Measurements from ENCODE around the gene MCTP1.

Gene MCTP1

GRCh38 chr5:95124101-95124500, 160.8 kb downstream of the MCTP1 start:
- no peaks in the 10 kb centered on the region for H3F3A ChIP-seq (ENCODE audit: insufficient read depth, low read length)

GRCh38 chr5:95114902-95115301, 170.0 kb downstream of the MCTP1 start:
- Histone ChIP-seq H3K36me3 (replicated peaks; ENCODE audit: insufficient read depth, low read length) (no peaks in the 10 kb centered on the region), H3K79me2 (ENCODE audit: low read length) (no peaks in the 10 kb centered on the region), H3K27me3 (replicated peaks; ENCODE audit: insufficient read depth, low read length) (no peaks in the 10 kb centered on the region), H3K4me3 (ENCODE audit: low read length) (no peak overlapping the region), H3K4me1 (ENCODE audit: low read length) (no peaks in the 10 kb centered on the region), H4K20me1 (ENCODE audit: insufficient read depth, low read length) (no peaks in the 10 kb centered on the region), H3K4me2 (ENCODE audit: low read depth, low read length) (no peak overlapping the region), H3K9ac (ENCODE audit: low read length) (no peak overlapping the region), H2AFZ (ENCODE audit: low read length) (no peak overlapping the region), H3K9me2 (replicated peaks; ENCODE audit: insufficient read depth, low read length) (no peaks in the 10 kb centered on the region), H3F3A (ENCODE audit: insufficient read depth, low read length) (no peaks in the 10 kb centered on the region), H3K9me3 (replicated peaks; ENCODE audit: insufficient read depth, low read length) (no peaks in the 10 kb centered on the region), H3K27ac (ENCODE audit: low read length) (no peak overlapping the region)
- TF ChIP-seq EZH2 (optimal IDR thresholded peaks at IDR 0.05; ENCODE audit: low read depth, low read length): no peak
- no peak for TF ChIP-seq CTCF (IDR thresholded peaks at IDR 0.05; ENCODE audit: low read length)
- TF ChIP-seq EZH2phosphoT487 (IDR thresholded peaks at IDR 0.05; ENCODE audit: low read length): no peak
- DNase-seq: no peak

More at GRCh38 chr5:95124101-95124500, 160.8 kb downstream of the MCTP1 start:
- H3K27me3 ChIP-seq (replicated peaks; ENCODE audit: insufficient read depth, low read length): no peaks in the 10 kb centered on the region
- no peaks in the 10 kb centered on the region for H4K20me1 ChIP-seq (ENCODE audit: insufficient read depth, low read length)
- no peak for DNase-seq
- no peaks in the 10 kb centered on the region for H3K4me1 ChIP-seq (ENCODE audit: low read length)
- H3K9me2 ChIP-seq (replicated peaks; ENCODE audit: insufficient read depth, low read length): no peaks in the 10 kb centered on the region
- H3K36me3 ChIP-seq (replicated peaks; ENCODE audit: insufficient read depth, low read length): no peaks in the 10 kb centered on the region
- no peak overlapping the region for H2AFZ ChIP-seq (ENCODE audit: low read length)
- no peak overlapping the region for H3K4me3 ChIP-seq (ENCODE audit: low read length)
- H3K27ac ChIP-seq (ENCODE audit: low read length): no peak overlapping the region
- H3K4me2 ChIP-seq (ENCODE audit: low read depth, low read length): no peak overlapping the region
- TF ChIP-seq EZH2phosphoT487 (IDR thresholded peaks at IDR 0.05; ENCODE audit: low read length) (no peak), CTCF (IDR thresholded peaks at IDR 0.05; ENCODE audit: low read length) (no peak), EZH2 (optimal IDR thresholded peaks at IDR 0.05; ENCODE audit: low read depth, low read length) (no peak)
- no peak overlapping the region for H3K9ac ChIP-seq (ENCODE audit: low read length)
- no peaks in the 10 kb centered on the region for H3K79me2 ChIP-seq (ENCODE audit: low read length)
- H3K9me3 ChIP-seq (replicated peaks; ENCODE audit: insufficient read depth, low read length): no peaks in the 10 kb centered on the region

- Histone ChIP-seq H3K9ac (ENCODE audit: low read length) (no peak overlapping the region), H3K27ac (ENCODE audit: low read length) (no peak overlapping the region), H3K79me2 (ENCODE audit: low read length) (no peaks in the 10 kb centered on the region), H3K36me3 (replicated peaks; ENCODE audit: insufficient read depth, low read length) (no peaks in the 10 kb centered on the region), H4K20me1 (ENCODE audit: insufficient read depth, low read length) (no peaks in the 10 kb centered on the region), H3K9me2 (replicated peaks; ENCODE audit: insufficient read depth, low read length) (no peaks in the 10 kb centered on the region), H3K9me3 (replicated peaks; ENCODE audit: insufficient read depth, low read length) (no peaks in the 10 kb centered on the region), H3K4me2 (ENCODE audit: low read depth, low read length) (no peak overlapping the region), H3F3A (ENCODE audit: insufficient read depth, low read length) (no peaks in the 10 kb centered on the region), H3K27me3 (replicated peaks; ENCODE audit: insufficient read depth, low read length) (no peaks in the 10 kb centered on the region), H3K4me3 (ENCODE audit: low read length) (no peak overlapping the region), H3K4me1 (ENCODE audit: low read length) (no peaks in the 10 kb centered on the region), H2AFZ (ENCODE audit: low read length) (no peak overlapping the region)
- no peak for TF ChIP-seq CTCF (IDR thresholded peaks at IDR 0.05; ENCODE audit: low read length)
- no peak for TF ChIP-seq EZH2phosphoT487 (IDR thresholded peaks at IDR 0.05; ENCODE audit: low read length)
- TF ChIP-seq EZH2 (optimal IDR thresholded peaks at IDR 0.05; ENCODE audit: low read depth, low read length): no peak
- no peak for DNase-seq
Measured at GRCh38 chr5:95114305-95114704, 170.6 kb downstream of the MCTP1 start.

Data from MM.1S (cell line).